Activated CD8-positive, alpha-beta memory T cell treated with anti-CD3 and anti-CD28 coated beads, Interleukin-2, amount 50 U/mL, for 1 hour (primary cell): ENCODE data around the gene MPV17L2.

ENCODE experiments used
- DNase-seq: peaks from one replicate; pipeline ENCODE4 v3.0.0-alpha.2; 2020; ENCODE audit errors: extremely low read depth

Gene MPV17L2

DNA sequence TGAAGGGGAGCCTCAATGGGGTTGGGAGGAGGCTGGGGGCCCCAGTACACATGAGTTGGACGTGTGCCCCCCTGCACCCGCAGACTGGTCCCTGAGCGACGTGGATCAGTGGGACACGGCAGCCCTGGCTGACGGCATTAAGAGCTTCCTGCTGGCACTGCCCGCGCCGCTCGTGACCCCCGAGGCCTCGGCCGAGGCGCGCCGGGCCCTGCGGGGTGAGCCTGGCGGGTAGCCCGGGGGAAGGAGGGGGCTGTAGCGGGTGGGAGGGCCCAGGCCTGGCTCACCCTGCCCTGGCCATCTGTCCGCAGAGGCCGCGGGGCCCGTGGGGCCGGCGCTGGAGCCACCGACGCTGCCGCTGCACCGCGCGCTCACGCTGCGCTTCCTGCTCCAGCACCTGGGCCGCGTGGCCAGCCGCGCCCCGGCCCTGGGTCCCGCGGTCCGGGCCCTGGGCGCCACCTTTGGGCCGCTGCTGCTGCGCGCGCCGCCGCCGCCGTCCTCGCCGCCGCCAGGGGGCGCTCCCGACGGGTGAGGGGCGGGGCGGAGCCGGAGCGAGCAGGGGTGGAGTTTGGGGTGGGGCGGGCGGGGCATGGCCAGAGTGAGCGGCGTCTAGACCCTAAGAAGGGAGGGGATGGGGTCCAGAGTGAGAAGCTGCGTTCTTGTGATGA is 31.9 kb upstream of the MPV17L2 start:
- DNase-seq, result no peak

- no peak for DNase-seq
These were observed 31.4 kb upstream of the MPV17L2 start for GRCh38 chr19:18161636-18162002.

- DNase-seq, result no peak
These were observed 28.9 kb upstream of the MPV17L2 start for GRCh38 chr19:18164072-18164471.

GRCh38 chr19:18165794-18166544 is 27.0 kb upstream of the MPV17L2 start:
- DNase-seq, result no peak

GRCh38 chr19:18167011-18167410 is 26.0 kb upstream of the MPV17L2 start:
- DNase-seq, result no peak

- DNase-seq, result no peak
These were observed 24.9 kb upstream of the MPV17L2 start for GRCh38 chr19:18167975-18168645.

- DNase-seq, result no peak
These were observed 24.2 kb upstream of the MPV17L2 start for GRCh38 chr19:18168673-18169381.

DNA sequence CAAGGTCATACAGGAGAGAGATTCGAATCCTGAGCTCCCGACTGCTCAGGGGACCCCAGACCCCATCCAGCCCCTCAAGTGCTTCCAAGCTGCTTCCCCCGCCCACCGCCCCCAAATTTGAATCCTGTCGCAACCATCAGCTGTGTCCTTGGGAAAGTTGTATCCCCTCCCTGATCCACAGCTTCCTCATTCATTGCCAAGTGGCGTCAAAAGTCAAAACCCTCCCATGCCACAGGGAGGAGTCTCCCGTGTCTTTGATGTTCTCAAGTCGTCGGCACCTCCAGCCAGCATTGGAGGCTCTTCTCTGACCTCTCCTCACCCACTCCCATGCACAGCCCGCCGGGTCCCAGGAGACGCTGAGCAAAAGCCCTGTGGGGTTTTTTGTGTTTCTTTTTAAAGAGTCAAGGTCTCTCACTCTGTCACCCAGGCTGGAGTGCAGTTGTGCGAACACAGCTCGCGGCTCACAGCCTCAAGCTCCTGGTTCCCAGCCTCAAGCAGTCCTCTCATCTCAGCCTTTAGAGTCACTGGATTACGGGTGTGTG is 22.2 kb upstream of the MPV17L2 start:
- DNase-seq, result no peak

DNA sequence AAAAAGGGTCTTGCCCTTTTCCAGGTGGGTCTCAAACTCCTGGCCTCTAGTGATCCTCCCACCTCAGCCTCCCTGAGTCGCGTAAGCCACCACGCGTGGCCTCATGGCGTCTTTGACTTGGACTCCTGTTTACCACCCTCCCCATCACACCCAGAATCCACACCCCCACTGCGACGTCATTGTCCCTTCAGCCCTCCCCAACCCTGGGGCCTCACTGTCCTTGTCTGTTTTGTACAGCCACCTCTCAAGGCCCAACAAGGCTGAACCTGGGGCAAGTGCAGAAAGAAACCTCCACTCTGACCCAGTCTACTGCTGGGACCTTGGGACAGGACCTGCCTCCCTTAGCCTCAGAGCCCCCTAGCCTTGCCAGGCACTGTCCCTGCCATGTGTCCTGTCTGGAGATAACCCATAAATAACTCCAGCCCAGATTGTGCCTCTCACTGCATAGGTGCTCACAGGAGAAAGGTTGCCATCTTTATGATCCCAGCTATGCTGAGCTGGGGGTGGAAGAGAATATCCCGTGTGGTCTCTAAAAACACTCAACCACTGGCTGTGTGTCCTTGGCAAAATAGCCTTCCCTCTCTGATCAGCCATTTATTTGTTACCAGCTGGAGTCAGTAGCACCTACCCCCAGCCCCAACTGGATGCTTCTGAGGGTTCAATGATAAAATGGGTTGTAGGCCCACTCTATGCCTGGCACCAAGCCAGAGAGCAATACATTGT is 21.3 kb upstream of the MPV17L2 start:
- DNase-seq, result no peak

GRCh38 chr19:18172331-18173053 is 20.5 kb upstream of the MPV17L2 start:
- no peak for DNase-seq

DNA sequence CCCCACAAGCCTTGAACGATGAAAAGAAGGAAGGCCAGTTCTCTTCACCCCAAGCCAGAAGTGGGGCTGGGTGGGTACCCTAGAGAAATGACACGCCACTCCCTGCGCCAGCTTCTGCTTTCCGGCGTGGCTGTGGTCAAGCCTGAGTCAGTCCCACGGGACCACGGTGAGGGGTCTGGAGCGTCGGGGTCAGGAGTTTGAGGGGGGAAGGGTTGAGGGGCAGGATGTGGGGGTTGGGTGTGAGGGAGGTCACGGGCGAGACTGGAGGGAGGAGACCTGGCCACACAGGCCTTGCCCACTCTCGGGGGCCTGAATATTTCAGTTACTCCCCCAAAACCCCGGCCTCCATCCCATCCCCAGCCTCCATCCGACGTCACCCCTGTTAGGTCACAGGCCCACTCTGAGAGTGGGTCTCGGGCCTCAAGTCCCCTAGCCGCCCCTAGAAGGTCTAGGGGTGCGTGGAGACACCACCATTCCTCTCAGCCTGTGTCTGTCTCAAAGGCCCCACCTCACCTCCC is 19.9 kb upstream of the MPV17L2 start:
- no peak for DNase-seq

GRCh38 chr19:18173572-18174288 is 19.3 kb upstream of the MPV17L2 start, which contains the start of gene IFI30:
Gene IFI30 (plus strand): TSS chr19:18173813. CDS start chr19:18173842, 29 bp downstream.
- DNase-seq, result no peak

GRCh38 chr19:18174983-18175382 is 18.0 kb upstream of the MPV17L2 start:
- no peak for DNase-seq

- DNase-seq, result no peak
These were observed 16.4 kb upstream of the MPV17L2 start for GRCh38 chr19:18176367-18177310.

- DNase-seq, result no peak
These were observed 13.1 kb upstream of the MPV17L2 start for GRCh38 chr19:18179957-18180356.

DNA sequence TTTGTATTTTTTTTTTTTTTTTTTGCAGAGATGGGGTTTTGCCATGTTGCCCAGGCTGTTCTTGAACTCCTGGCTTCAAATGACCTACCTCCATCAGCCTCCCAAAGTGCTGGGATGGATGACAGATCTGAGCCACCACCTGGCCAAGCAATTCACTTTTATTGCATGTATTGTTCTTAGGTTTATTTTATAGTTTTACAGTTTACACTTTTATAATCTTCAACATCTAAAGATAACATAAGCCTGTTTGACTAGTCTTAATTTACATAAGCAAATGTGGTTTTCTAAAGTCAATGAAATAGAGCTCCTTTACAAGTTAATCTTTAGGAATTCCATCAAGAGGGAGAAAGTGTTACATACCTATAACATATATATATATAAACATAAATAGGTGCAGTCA is 9.5 kb upstream of the MPV17L2 start:
- DNase-seq, result no peak

GRCh38 chr19:18185538-18185937 is 7.5 kb upstream of the MPV17L2 start:
- no peak for DNase-seq

- no peak for DNase-seq
These were observed 2.7 kb upstream of the MPV17L2 start for GRCh38 chr19:18190278-18190677.

DNA sequence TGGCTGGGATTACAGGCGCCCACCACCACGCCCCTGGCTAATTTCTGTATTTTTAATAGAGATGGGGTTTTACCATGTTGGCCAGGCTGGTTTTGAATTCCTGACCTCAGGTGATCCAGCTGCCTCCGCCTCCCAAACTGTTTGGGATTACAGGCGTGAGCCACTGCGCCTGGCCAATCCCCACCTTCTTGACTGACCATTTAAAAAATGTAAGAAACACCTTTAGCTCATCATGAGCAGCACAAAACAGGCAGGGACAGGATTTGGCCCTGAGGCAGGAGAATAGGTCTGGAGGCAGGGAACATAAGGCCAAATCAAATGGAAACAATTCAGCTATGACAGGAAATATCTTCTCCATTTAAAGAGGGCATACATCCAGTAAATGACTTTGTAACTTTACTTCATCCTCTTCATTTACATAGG is 1.4 kb upstream of the MPV17L2 start:
- DNase-seq, result no peak
